Mesenchymal stem cell (in vitro differentiated cells and primary cell): ENCODE data around the gene FGF14.

ENCODE experiments used
- DNase-seq: peaks from one replicate; pipeline ENCODE4 v3.0.0-alpha.2; 2013
- H2AFZ ChIP-seq: one replicate; pipeline ENCODE4 v1.6.1; 2013; ENCODE audit warnings: low read depth, mild to moderate bottlenecking, control low read depth, inconsistent platforms, low read length, moderate library complexity
- H2AK5ac ChIP-seq: 2 replicates; pipeline ENCODE4 v1.6.1; 2013; ENCODE audit warnings: low read length, moderate library complexity, mild to moderate bottlenecking, inconsistent platforms; ENCODE audit not compliant: severe bottlenecking
- H2BK120ac ChIP-seq: one replicate; pipeline ENCODE4 v1.6.1; 2013; ENCODE audit warnings: low read depth, mild to moderate bottlenecking, inconsistent platforms, low read length, moderate library complexity
- H2BK12ac ChIP-seq, 2 experiments: one replicate each; pipeline ENCODE4 v1.6.1; 2013; ENCODE audit warnings: inconsistent platforms in 2 of 2, low read length in 2 of 2, mild to moderate bottlenecking in 2 of 2, moderate library complexity in 2 of 2, control low read depth in 1 of 2
- H2BK15ac ChIP-seq: one replicate; pipeline ENCODE4 v1.6.1; 2013; ENCODE audit warnings: mild to moderate bottlenecking, low read depth, inconsistent platforms; ENCODE audit not compliant: poor library complexity, severe bottlenecking
- H2BK5ac ChIP-seq: 2 replicates; pipeline ENCODE4 v1.6.1; 2013; ENCODE audit warnings: low read depth, mild to moderate bottlenecking, low read length, control low read depth, inconsistent platforms; ENCODE audit not compliant: poor library complexity, severe bottlenecking
- H3K14ac ChIP-seq, 2 experiments: one replicate each; pipeline ENCODE4 v1.6.1; 2013; ENCODE audit warnings: inconsistent platforms in 2 of 2, low read length in 2 of 2, control low read depth in 1 of 2, mild to moderate bottlenecking in 1 of 2, moderate library complexity in 1 of 2
- H3K18ac ChIP-seq, 2 experiments: one replicate each; pipeline ENCODE4 v1.6.1; 2013; ENCODE audit warnings: inconsistent platforms in 2 of 2, low read length in 2 of 2, control low read depth in 1 of 2, low read depth in 1 of 2, mild to moderate bottlenecking in 1 of 2
- H3K23ac ChIP-seq, 2 experiments: one replicate each; pipeline ENCODE4 v1.6.1; 2013; ENCODE audit warnings: inconsistent platforms in 2 of 2, low read length in 2 of 2, mild to moderate bottlenecking in 2 of 2, moderate library complexity in 2 of 2, control low read depth in 1 of 2
- H3K27ac ChIP-seq: 2 replicates; pipeline ENCODE4 v1.5.1; 2013; ENCODE audit warnings: mild to moderate bottlenecking, moderate library complexity, low read length, control low read depth, inconsistent platforms; ENCODE audit not compliant: poor library complexity, severe bottlenecking
- H3K27me3 ChIP-seq, 2 experiments: 2 replicates each; pipeline versions ENCODE4 v1.6.1 to v1.7.0; 2013; ENCODE audit warnings: low read length in 2 of 2, mild to moderate bottlenecking in 2 of 2, moderate library complexity in 2 of 2, control low read depth in 1 of 2, inconsistent platforms in 1 of 2; ENCODE audit not compliant: control insufficient read depth in 1 of 2, insufficient read depth in 1 of 2
- H3K36me3 ChIP-seq, 2 experiments: 2 replicates each; pipeline versions ENCODE4 v1.6.1 to v1.7.0; 2013; ENCODE audit warnings: low read length in 2 of 2, control low read depth in 1 of 2, inconsistent platforms in 1 of 2, low read depth in 1 of 2, mild to moderate bottlenecking in 1 of 2; ENCODE audit not compliant: insufficient read depth in 2 of 2, control insufficient read depth in 1 of 2
- H3K4ac ChIP-seq, 2 experiments: one replicate each; pipeline ENCODE4 v1.6.1; 2013; ENCODE audit warnings: inconsistent platforms in 2 of 2, low read length in 2 of 2, mild to moderate bottlenecking in 2 of 2, moderate library complexity in 2 of 2, control low read depth in 1 of 2, low read depth in 1 of 2
- H3K4me1 ChIP-seq: 2 replicates; pipeline ENCODE4 v1.6.1; 2013; ENCODE audit warnings: low read depth, low read length, control low read depth; ENCODE audit not compliant: control insufficient read depth, insufficient read depth
- H3K4me2 ChIP-seq: 2 replicates; pipeline ENCODE4 v1.6.1; 2013; ENCODE audit warnings: low read length, mild to moderate bottlenecking, inconsistent platforms; ENCODE audit not compliant: poor library complexity, severe bottlenecking
- H3K4me3 ChIP-seq, 2 experiments: 2 replicates each; pipeline versions ENCODE4 v1.5.1 to v1.7.0; 2013; ENCODE audit warnings: low read length in 2 of 2, mild to moderate bottlenecking in 2 of 2, control low read depth in 1 of 2, low read depth in 1 of 2; ENCODE audit not compliant: insufficient read depth in 1 of 2
- H3K79me1 ChIP-seq: replicated peaks from 2 replicates; pipeline ENCODE4 v1.6.1; 2013; ENCODE audit warnings: mild to moderate bottlenecking, control low read depth, low read length, inconsistent platforms; ENCODE audit not compliant: poor library complexity, severe bottlenecking
- H3K9ac ChIP-seq: 2 replicates; pipeline ENCODE4 v1.7.0; 2013; ENCODE audit warnings: mild to moderate bottlenecking, low read length, moderate library complexity
- H3K9me3 ChIP-seq: 2 replicates; pipeline ENCODE4 v1.7.0; 2013; ENCODE audit warnings: mild to moderate bottlenecking, low read length; ENCODE audit not compliant: control insufficient read depth
- H4K8ac ChIP-seq: one replicate; pipeline ENCODE4 v1.6.1; 2013; ENCODE audit warnings: inconsistent platforms, mild to moderate bottlenecking, low read length, moderate library complexity
- H4K91ac ChIP-seq: one replicate; pipeline ENCODE4 v1.6.1; 2013; ENCODE audit warnings: mild to moderate bottlenecking, low read length, inconsistent platforms
- WGBS: methylation state at CpG from one replicate; pipeline ENCODE4 v1.1.7; 2013; ENCODE audit warnings: mixed read lengths; 5-methylcytosine and 5-hydroxymethylcytosine counted together

FGF14 gene

GRCh38 chr13:101799196-101799595 is 602.7 kb downstream of the FGF14 start:
- Histone ChIP-seq H2BK120ac (no peak overlapping the region), H3K27ac (no peak overlapping the region), H2BK12ac (no peak overlapping the region), H3K14ac (no peak overlapping the region), H3K18ac (no peak overlapping the region), H3K36me3 (no peaks in the 10 kb centered on the region), H3K27me3 (no peaks in the 10 kb centered on the region), H2BK5ac (no peak overlapping the region), H3K79me1 (no peaks in the 10 kb centered on the region), H2AFZ (no peak overlapping the region), H3K4me3 (no peak overlapping the region), H4K8ac (no peak overlapping the region), H3K9ac (no peak overlapping the region), H2AK5ac (no peak overlapping the region), H4K91ac (no peak overlapping the region), H3K9me3 (no peaks in the 10 kb centered on the region), H3K4me1 (no peaks in the 10 kb centered on the region), H2BK15ac (no peak overlapping the region), H3K4me2 (no peak overlapping the region), H3K4ac (no peak overlapping the region), H3K23ac (no peak overlapping the region)
- WGBS: 71% methylated on average over 4 of the region's 4 CpGs
- DNase-seq: no peak

GRCh38 chr13:101798437-101798836 is 603.4 kb downstream of the FGF14 start:
- Histone ChIP-seq H2BK5ac (no peak overlapping the region), H3K14ac (no peak overlapping the region), H2AK5ac (no peak overlapping the region), H4K8ac (no peak overlapping the region), H3K36me3 (no peaks in the 10 kb centered on the region), H3K4ac (no peak overlapping the region), H3K9ac (no peak overlapping the region), H2AFZ (no peak overlapping the region), H3K18ac (no peak overlapping the region), H3K4me2 (no peak overlapping the region), H3K79me1 (no peaks in the 10 kb centered on the region), H4K91ac (no peak overlapping the region), H3K23ac (no peak overlapping the region), H2BK15ac (no peak overlapping the region), H3K4me1 (no peaks in the 10 kb centered on the region), H3K4me3 (no peak overlapping the region), H3K9me3 (no peaks in the 10 kb centered on the region), H3K27me3 (no peaks in the 10 kb centered on the region), H3K27ac (no peak overlapping the region), H2BK12ac (no peak overlapping the region), H2BK120ac (no peak overlapping the region)
- WGBS: 51% methylated on average over 1 of the region's 1 CpG
- DNase-seq: no peak

- H3K18ac ChIP-seq: no peak overlapping the region
- H3K4me1 ChIP-seq: no peaks in the 10 kb centered on the region
- DNase-seq: no peak
- H2BK5ac ChIP-seq: no peak overlapping the region
- H2AK5ac ChIP-seq: no peak overlapping the region
- H3K4me2 ChIP-seq: no peak overlapping the region
- H4K91ac ChIP-seq: no peak overlapping the region
- H3K36me3 ChIP-seq: no peaks in the 10 kb centered on the region
- H3K27ac ChIP-seq: no peak overlapping the region
- H3K4me3 ChIP-seq: no peak overlapping the region
- H4K8ac ChIP-seq: no peak overlapping the region
- no peaks in the 10 kb centered on the region for H3K79me1 ChIP-seq
- H2BK15ac ChIP-seq: no peak overlapping the region
- no peak overlapping the region for H2BK120ac ChIP-seq
- 67% methylated on average over 3 of the region's 3 CpGs for WGBS
- H3K27me3 ChIP-seq: no peaks in the 10 kb centered on the region
- no peaks in the 10 kb centered on the region for H3K9me3 ChIP-seq
- no peak overlapping the region for H3K23ac ChIP-seq
- H2AFZ ChIP-seq: no peak overlapping the region
- no peak overlapping the region for H3K4ac ChIP-seq
- no peak overlapping the region for H3K14ac ChIP-seq
- H3K9ac ChIP-seq: no peak overlapping the region
- no peak overlapping the region for H2BK12ac ChIP-seq
These were observed 606.4 kb downstream of the FGF14 start for GRCh38 chr13:101795460-101795859.

GRCh38 chr13:101795025-101795424 is 606.8 kb downstream of the FGF14 start:
- Histone ChIP-seq H3K23ac (no peak overlapping the region), H3K79me1 (no peaks in the 10 kb centered on the region), H3K4me2 (no peak overlapping the region), H3K4me3 (no peak overlapping the region), H3K18ac (no peak overlapping the region), H3K14ac (no peak overlapping the region), H3K9me3 (no peaks in the 10 kb centered on the region), H2BK12ac (no peak overlapping the region), H2BK120ac (no peak overlapping the region), H3K27me3 (no peaks in the 10 kb centered on the region), H4K91ac (no peak overlapping the region), H3K36me3 (no peaks in the 10 kb centered on the region), H3K4ac (no peak overlapping the region), H3K27ac (no peak overlapping the region), H4K8ac (no peak overlapping the region), H2BK5ac (no peak overlapping the region), H2AK5ac (no peak overlapping the region), H2BK15ac (no peak overlapping the region), H3K9ac (no peak overlapping the region), H3K4me1 (no peaks in the 10 kb centered on the region), H2AFZ (no peak overlapping the region)
- DNase-seq: no peak
- WGBS: no CpG with 5 or more reads among the region's 1 CpG
